HepG2 (cell line): ENCODE data around the gene SLC6A6. TPM values are rescaled to one million over a fixed set of nuclear protein-coding genes. Genes with fewer than 3 reads are reported as not detected.

Source experiments
- BORCS8-MEF2B ChIP-seq: sonication (generic); formaldehyde crosslinking; IDR thresholded peaks from 2 replicates; pipeline ENCODE4 v1.8.0; 2022; ENCODE audit warnings: mild to moderate bottlenecking, missing genetic modification reagents
- CHCHD3 ChIP-seq: sonication (generic); formaldehyde crosslinking; IDR thresholded peaks from 2 replicates; pipeline ENCODE4 v1.8.0; 2022; ENCODE audit warnings: mild to moderate bottlenecking, missing genetic modification reagents, moderate library complexity
- DNMT3B ChIP-seq: conservative IDR thresholded peaks from 2 replicates; pipeline ENCODE4 v1.6.1; 2016; ENCODE audit warnings: missing biosample characterization, control low read depth
- ELF3 ChIP-seq: IDR thresholded peaks from 2 replicates; pipeline ENCODE4 v1.6.1; 2016; ENCODE audit warnings: missing genetic modification reagents, missing compliant biosample characterization
- ISL2 ChIP-seq: sonication (generic); formaldehyde crosslinking; IDR thresholded peaks from 2 replicates; pipeline ENCODE4 v1.5.0; 2020; ENCODE audit warnings: missing genetic modification reagents
- MLLT10 ChIP-seq: sonication (generic); formaldehyde crosslinking; IDR thresholded peaks from 2 replicates; pipeline ENCODE4 v1.4.0; 2020; ENCODE audit warnings: missing genetic modification reagents
- MNT ChIP-seq: fragments of 450-650 bp; IDR thresholded peaks from 2 replicates; pipeline ENCODE4 v1.6.1; 2016
- MYC ChIP-seq: sonication (generic); formaldehyde crosslinking; IDR thresholded peaks from 2 replicates; pipeline ENCODE4 v1.9.0; 2021; ENCODE audit warnings: missing genetic modification reagents, borderline replicate concordance
- NFIC ChIP-seq: IDR thresholded peaks from 2 replicates; pipeline ENCODE4 v1.6.1; 2012; ENCODE audit warnings: mild to moderate bottlenecking, low read length, inconsistent platforms
- PAX8 ChIP-seq: sonication (generic); formaldehyde crosslinking; IDR thresholded peaks from 2 replicates; pipeline ENCODE4 v1.8.0; 2022; ENCODE audit warnings: mild to moderate bottlenecking, missing genetic modification reagents, borderline replicate concordance
- PHF20 ChIP-seq: sonication (generic); formaldehyde crosslinking; IDR thresholded peaks from 2 replicates; pipeline ENCODE4 v1.5.0; 2020; ENCODE audit warnings: mild to moderate bottlenecking, missing genetic modification reagents
- PITX1 ChIP-seq: sonication (generic); formaldehyde crosslinking; IDR thresholded peaks from 2 replicates; pipeline ENCODE4 v1.5.1; 2020; ENCODE audit warnings: mild to moderate bottlenecking, missing genetic modification reagents
- RAD51 ChIP-seq: fragments of 450-650 bp; IDR thresholded peaks from 2 replicates; pipeline ENCODE4 v1.6.1; 2016; ENCODE audit warnings: borderline replicate concordance
- RARA ChIP-seq: IDR thresholded peaks from 2 replicates; pipeline ENCODE4 v1.6.1; 2016; ENCODE audit warnings: missing genetic modification reagents, missing compliant biosample characterization
- SIN3A ChIP-seq: IDR thresholded peaks from 2 replicates; pipeline ENCODE4 v1.6.1; 2011; ENCODE audit warnings: low read depth, mild to moderate bottlenecking, control low read depth, low read length, borderline replicate concordance
- SP140L ChIP-seq: sonication (generic); formaldehyde crosslinking; IDR thresholded peaks from 2 replicates; pipeline ENCODE4 v1.4.0; 2020; ENCODE audit warnings: missing genetic modification reagents, borderline replicate concordance
- ZBTB26 ChIP-seq: IDR thresholded peaks from 2 replicates; pipeline ENCODE4 v1.6.1; 2016; ENCODE audit warnings: missing compliant biosample characterization, missing genetic modification reagents, borderline replicate concordance
- ZNF207 ChIP-seq: fragments of 450-650 bp; IDR thresholded peaks from 2 replicates; pipeline ENCODE4 v1.6.1; 2016; ENCODE audit warnings: antibody characterized with exemption, borderline replicate concordance
- ZNF264 ChIP-seq: sonication (generic); formaldehyde crosslinking; IDR thresholded peaks from 2 replicates; pipeline ENCODE4 v1.4.0; 2020; ENCODE audit warnings: missing genetic modification reagents
- ZNF383 ChIP-seq: sonication (generic); formaldehyde crosslinking; IDR thresholded peaks from 2 replicates; pipeline ENCODE4 v1.4.0; 2020; ENCODE audit warnings: missing genetic modification reagents, mild to moderate bottlenecking, borderline replicate concordance
- ZNF512 ChIP-seq: sonication (generic); formaldehyde crosslinking; IDR thresholded peaks from 2 replicates; pipeline ENCODE4 v1.4.0; 2020; ENCODE audit warnings: mild to moderate bottlenecking, missing genetic modification reagents
- ZNF572 ChIP-seq: sonication (generic); formaldehyde crosslinking; IDR thresholded peaks from 2 replicates; pipeline ENCODE4 v1.5.1; 2020; ENCODE audit warnings: mild to moderate bottlenecking, missing genetic modification reagents
- ZNF644 ChIP-seq: IDR thresholded peaks from 2 replicates; pipeline ENCODE4 v1.6.1; 2016; ENCODE audit warnings: low read depth
- ZNF790 ChIP-seq: sonication (generic); formaldehyde crosslinking; IDR thresholded peaks from 2 replicates; pipeline ENCODE4 v1.8.0; 2022; ENCODE audit warnings: missing genetic modification reagents, mild to moderate bottlenecking, borderline replicate concordance
- ZSCAN21 ChIP-seq: sonication (generic); formaldehyde crosslinking; IDR thresholded peaks from 2 replicates; pipeline ENCODE4 v1.8.0; 2022; ENCODE audit warnings: mild to moderate bottlenecking, missing genetic modification reagents, moderate library complexity, borderline replicate concordance
- ZSCAN5A ChIP-seq: sonication (generic); formaldehyde crosslinking; IDR thresholded peaks from 2 replicates; pipeline ENCODE4 v1.8.0; 2022; ENCODE audit warnings: mild to moderate bottlenecking, missing genetic modification reagents, borderline replicate concordance
- polyA plus RNA-seq, 8 experiments: library from polyadenylated mRNA; depleted of rRNA in 3 of 8; stranded (reverse) in 7 of 8; unstranded in 1 of 8; fragments of >200 nt; fragmentation: Illumina TruSeq in 4 of 8; extraction: Trizol in 4 of 8; gene quantifications; 2 replicates each; pipeline versions ENCODE4 v1.2.1 to v1.2.3, GENCODE V29; 2011 to 2016; ENCODE audit warnings: low read depth in 4 of 8, missing spikeins in 1 of 8, mixed read lengths in 1 of 8; ENCODE audit not compliant: insufficient read depth in 1 of 8
- total RNA-seq, 5 experiments: library from RNA; depleted of rRNA; stranded (reverse); fragments of >200 nt; fragmentation: Illumina TruSeq; extraction: Trizol; gene quantifications; 2 replicates each; pipeline ENCODE4 v1.2.3, GENCODE V29; 2016; ENCODE audit warnings: low read depth in 1 of 5

SLC6A6 gene
- total and polyA plus RNA-seq, 2 of the 13 experiments (the other 11 are each of a cell fraction or from before 2014, with no cell fraction given) = 14.1 to 20.7 TPM

- no peak for TF ChIP-seq SIN3A
- TF ChIP-seq CHCHD3 = no peak
- TF ChIP-seq ZBTB26 (CRISPR knock-in tag) = no peak
- TF ChIP-seq ZNF207 = no peak
- no peak for TF ChIP-seq ZNF790
- no peak for TF ChIP-seq MLLT10 (CRISPR knock-in tag)
- TF ChIP-seq RARA (CRISPR knock-in tag) = 0 out of 2 replicates have a peak, but pooled peaks have one; percentile 44
- no peak for TF ChIP-seq BORCS8-MEF2B (CRISPR knock-in tag)
- no peak for TF ChIP-seq NFIC
- TF ChIP-seq ZNF572 (CRISPR knock-in tag) = no peak
- no peak for TF ChIP-seq ZNF644
- peak; percentile 26; the same call in 1 of the 2 replicates for TF ChIP-seq ISL2 (CRISPR knock-in tag)
- no peak for TF ChIP-seq ZSCAN5A (CRISPR knock-in tag)
- no peak for TF ChIP-seq PAX8 (CRISPR knock-in tag)
- no peak for TF ChIP-seq RAD51
- TF ChIP-seq ZSCAN21 (CRISPR knock-in tag) = no peak
- no peak; the same call in 1 of the 2 replicates for TF ChIP-seq MYC (CRISPR knock-in tag)
- TF ChIP-seq ZNF383 (CRISPR knock-in tag) = no peak
- TF ChIP-seq DNMT3B (CRISPR knock-in tag) = no peak
- TF ChIP-seq ZNF512 = no peak
- TF ChIP-seq ELF3 (CRISPR knock-in tag) = peak; percentile 90
- TF ChIP-seq SP140L (CRISPR knock-in tag) = no peak
- TF ChIP-seq PHF20 (CRISPR knock-in tag) = no peak
- peak; percentile 2; the same call in 1 of the 2 replicates for TF ChIP-seq MNT
- no peak for TF ChIP-seq ZNF264 (CRISPR knock-in tag)
- no peak for TF ChIP-seq PITX1 (CRISPR knock-in tag)
These were observed 20.9 kb downstream of the SLC6A6 start (continued) for GRCh38 chr3:14423197-14423743.
